HepG2 (cell line): ENCODE results near the gene FSIP1. TPM values are rescaled to one million over a fixed set of nuclear protein-coding genes. Genes with fewer than 3 reads are reported as not detected.
A peak's percentile ranks its signal among the peaks of the same experiment; 100 is the strongest.

ENCODE experiments used
- DPF2 ChIP-seq: sonication (generic); formaldehyde crosslinking; IDR thresholded peaks from 2 replicates; pipeline ENCODE4 v1.4.0; 2020; ENCODE audit warnings: mild to moderate bottlenecking, low read depth, missing genetic modification reagents, borderline replicate concordance
- ERF ChIP-seq: IDR thresholded peaks from 2 replicates; pipeline ENCODE4 v1.6.1; 2018; ENCODE audit warnings: missing biosample characterization, missing genetic modification reagents
- ETS1 ChIP-seq: sonication (generic); formaldehyde crosslinking; IDR thresholded peaks from 2 replicates; pipeline ENCODE4 v1.4.0; 2020; ENCODE audit warnings: missing genetic modification reagents
- FOSL2 ChIP-seq: sonication (generic); formaldehyde crosslinking; IDR thresholded peaks from 2 replicates; pipeline ENCODE4 v1.4.0; 2020; ENCODE audit warnings: missing genetic modification reagents
- GABPB1 ChIP-seq: IDR thresholded peaks from 2 replicates; pipeline ENCODE4 v1.6.1; 2016; ENCODE audit warnings: mild to moderate bottlenecking, missing genetic modification reagents, moderate library complexity, missing compliant biosample characterization
- GATA4 ChIP-seq: sonication (generic); IDR thresholded peaks from 2 replicates; pipeline ENCODE4 v1.6.1; 2016; ENCODE audit warnings: antibody characterized with exemption, low read depth, borderline replicate concordance
- GATAD2A ChIP-seq: IDR thresholded peaks from 2 replicates; pipeline ENCODE4 v1.6.1; 2016
- HDAC1 ChIP-seq: sonication (generic); formaldehyde crosslinking; IDR thresholded peaks from 2 replicates; pipeline ENCODE4 v1.5.1; 2020; ENCODE audit warnings: mild to moderate bottlenecking, missing genetic modification reagents
- KLF11 ChIP-seq: IDR thresholded peaks from 2 replicates; pipeline ENCODE4 v1.6.1; 2016; ENCODE audit warnings: missing compliant biosample characterization
- NFE2L1 ChIP-seq: sonication (generic); formaldehyde crosslinking; IDR thresholded peaks from 2 replicates; pipeline ENCODE4 v1.4.0; 2020; ENCODE audit warnings: missing genetic modification reagents, mild to moderate bottlenecking, borderline replicate concordance
- PREB ChIP-seq: sonication (generic); formaldehyde crosslinking; IDR thresholded peaks from 2 replicates; pipeline ENCODE4 v1.4.0; 2020; ENCODE audit warnings: missing genetic modification reagents
- SOX6 ChIP-seq, 2 experiments: fragments of 450-650 bp in 1 of 2; sonication (generic) in 1 of 2; formaldehyde crosslinking in 1 of 2; IDR thresholded peaks; 2 replicates each; pipeline versions ENCODE4 v1.4.0 to v1.6.1; 2017 to 2020; ENCODE audit warnings: antibody characterized with exemption in 1 of 2, mild to moderate bottlenecking in 1 of 2, missing genetic modification reagents in 1 of 2
- SP2 ChIP-seq: sonication (generic); formaldehyde crosslinking; IDR thresholded peaks from 2 replicates; pipeline ENCODE4 v1.5.1; 2020; ENCODE audit warnings: mild to moderate bottlenecking, missing genetic modification reagents
- TERF1 ChIP-seq: sonication (generic); formaldehyde crosslinking; IDR thresholded peaks from 2 replicates; pipeline ENCODE4 v1.8.0; 2022; ENCODE audit warnings: mild to moderate bottlenecking, missing genetic modification reagents, moderate library complexity
- ZNF207 ChIP-seq: fragments of 450-650 bp; IDR thresholded peaks from 2 replicates; pipeline ENCODE4 v1.6.1; 2016; ENCODE audit warnings: antibody characterized with exemption, borderline replicate concordance
- polyA plus RNA-seq, 8 experiments: library from polyadenylated mRNA; depleted of rRNA in 3 of 8; stranded (reverse) in 7 of 8; unstranded in 1 of 8; fragments of >200 nt; fragmentation: Illumina TruSeq in 4 of 8; extraction: Trizol in 4 of 8; gene quantifications; 2 replicates each; pipeline versions ENCODE4 v1.2.1 to v1.2.3, GENCODE V29; 2011 to 2016; ENCODE audit warnings: low read depth in 4 of 8, missing spikeins in 1 of 8, mixed read lengths in 1 of 8; ENCODE audit not compliant: insufficient read depth in 1 of 8
- total RNA-seq, 5 experiments: library from RNA; depleted of rRNA; stranded (reverse); fragments of >200 nt; fragmentation: Illumina TruSeq; extraction: Trizol; gene quantifications; 2 replicates each; pipeline ENCODE4 v1.2.3, GENCODE V29; 2016; ENCODE audit warnings: low read depth in 1 of 5
- TF ChIP-seq, protein P1 (sequence below): sonication (generic); formaldehyde crosslinking; IDR thresholded peaks from 2 replicates; pipeline ENCODE4 v1.4.0; 2020; ENCODE audit warnings: missing genetic modification reagents
- TF ChIP-seq, protein P2 (sequence below), 2 experiments: sonication (generic) in 1 of 2; formaldehyde crosslinking in 1 of 2; IDR thresholded peaks; 2 replicates each; pipeline versions ENCODE4 v1.4.0 to v1.6.1; 2016 to 2020; ENCODE audit warnings: borderline replicate concordance in 1 of 2, low read depth in 1 of 2, mild to moderate bottlenecking in 1 of 2, missing genetic modification reagents in 1 of 2
- TF ChIP-seq, protein P3 (sequence below): sonication (generic); formaldehyde crosslinking; IDR thresholded peaks from 2 replicates; pipeline ENCODE4 v1.8.0; 2022; ENCODE audit warnings: mild to moderate bottlenecking, missing genetic modification reagents; ENCODE audit not compliant: insufficient replicate concordance

Gene FSIP1
- total and polyA plus RNA-seq, 2 of the 13 experiments (the other 11 are each of a cell fraction or from before 2014, with no cell fraction given) = 0.18 TPM; not detected in 1

- TF ChIP-seq ETS1 (CRISPR knock-in tag) (no peak), SOX6 (IDR thresholded peaks at IDR 0.05) (no peak), SOX6 (CRISPR knock-in tag; IDR thresholded peaks at IDR 0.05) (no peak), KLF11 (CRISPR knock-in tag) (no peak), GATAD2A (CRISPR knock-in tag) (no peak; the same call in 1 of the 2 replicates), FOSL2 (CRISPR knock-in tag) (peak; percentile 94), TERF1 (CRISPR knock-in tag) (no peak), GATA4 (no peak), ERF (peak; percentile 66; the same call in 1 of the 2 replicates), NFE2L1 (no peak), HDAC1 (CRISPR knock-in tag) (no peak), ZNF207 (no peak), GABPB1 (CRISPR knock-in tag) (peak; percentile 27), PREB (CRISPR knock-in tag) (no peak), DPF2 (CRISPR knock-in tag) (no peak), SP2 (CRISPR knock-in tag) (no peak)
- TF ChIP-seq, protein P1, sequence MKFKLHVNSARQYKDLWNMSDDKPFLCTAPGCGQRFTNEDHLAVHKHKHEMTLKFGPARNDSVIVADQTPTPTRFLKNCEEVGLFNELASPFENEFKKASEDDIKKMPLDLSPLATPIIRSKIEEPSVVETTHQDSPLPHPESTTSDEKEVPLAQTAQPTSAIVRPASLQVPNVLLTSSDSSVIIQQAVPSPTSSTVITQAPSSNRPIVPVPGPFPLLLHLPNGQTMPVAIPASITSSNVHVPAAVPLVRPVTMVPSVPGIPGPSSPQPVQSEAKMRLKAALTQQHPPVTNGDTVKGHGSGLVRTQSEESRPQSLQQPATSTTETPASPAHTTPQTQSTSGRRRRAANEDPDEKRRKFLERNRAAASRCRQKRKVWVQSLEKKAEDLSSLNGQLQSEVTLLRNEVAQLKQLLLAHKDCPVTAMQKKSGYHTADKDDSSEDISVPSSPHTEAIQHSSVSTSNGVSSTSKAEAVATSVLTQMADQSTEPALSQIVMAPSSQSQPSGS (CRISPR knock-in tag) = no peak
- TF ChIP-seq, protein P2, sequence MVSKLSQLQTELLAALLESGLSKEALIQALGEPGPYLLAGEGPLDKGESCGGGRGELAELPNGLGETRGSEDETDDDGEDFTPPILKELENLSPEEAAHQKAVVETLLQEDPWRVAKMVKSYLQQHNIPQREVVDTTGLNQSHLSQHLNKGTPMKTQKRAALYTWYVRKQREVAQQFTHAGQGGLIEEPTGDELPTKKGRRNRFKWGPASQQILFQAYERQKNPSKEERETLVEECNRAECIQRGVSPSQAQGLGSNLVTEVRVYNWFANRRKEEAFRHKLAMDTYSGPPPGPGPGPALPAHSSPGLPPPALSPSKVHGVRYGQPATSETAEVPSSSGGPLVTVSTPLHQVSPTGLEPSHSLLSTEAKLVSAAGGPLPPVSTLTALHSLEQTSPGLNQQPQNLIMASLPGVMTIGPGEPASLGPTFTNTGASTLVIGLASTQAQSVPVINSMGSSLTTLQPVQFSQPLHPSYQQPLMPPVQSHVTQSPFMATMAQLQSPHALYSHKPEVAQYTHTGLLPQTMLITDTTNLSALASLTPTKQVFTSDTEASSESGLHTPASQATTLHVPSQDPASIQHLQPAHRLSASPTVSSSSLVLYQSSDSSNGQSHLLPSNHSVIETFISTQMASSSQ (IDR thresholded peaks at IDR 0.05; ENCODE audit: low read depth) = no peak
- TF ChIP-seq, protein P2 (CRISPR knock-in tag; IDR thresholded peaks at IDR 0.05; ENCODE audit: borderline replicate concordance) = no peak
- TF ChIP-seq, protein P3, sequence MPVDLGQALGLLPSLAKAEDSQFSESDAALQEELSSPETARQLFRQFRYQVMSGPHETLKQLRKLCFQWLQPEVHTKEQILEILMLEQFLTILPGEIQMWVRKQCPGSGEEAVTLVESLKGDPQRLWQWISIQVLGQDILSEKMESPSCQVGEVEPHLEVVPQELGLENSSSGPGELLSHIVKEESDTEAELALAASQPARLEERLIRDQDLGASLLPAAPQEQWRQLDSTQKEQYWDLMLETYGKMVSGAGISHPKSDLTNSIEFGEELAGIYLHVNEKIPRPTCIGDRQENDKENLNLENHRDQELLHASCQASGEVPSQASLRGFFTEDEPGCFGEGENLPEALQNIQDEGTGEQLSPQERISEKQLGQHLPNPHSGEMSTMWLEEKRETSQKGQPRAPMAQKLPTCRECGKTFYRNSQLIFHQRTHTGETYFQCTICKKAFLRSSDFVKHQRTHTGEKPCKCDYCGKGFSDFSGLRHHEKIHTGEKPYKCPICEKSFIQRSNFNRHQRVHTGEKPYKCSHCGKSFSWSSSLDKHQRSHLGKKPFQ = no peak
These were observed 157.8 kb downstream of the FSIP1 start (continued) for GRCh38 chr15:39624806-39625205.
